T-helper 9 cell (primary cell): ENCODE measurements around the gene ZFPM1.
"Not testable (repeated sequence)": the region's sequence is repeated elsewhere in the genome, so short reads cannot be mapped to it uniquely, and the experiment has no call there.

Source experiments
- DNase-seq: peaks from one replicate; pipeline ENCODE4 v3.0.0-alpha.2; 2020
- total RNA-seq, 2 donors: gene quantifications; one replicate each; lab custom pipeline; 2026; lab: John Stamatoyannopoulos, UW

The ZFPM1 gene
- total RNA-seq: 18.4 to 39.6 reads per million in 2 donors

- no peak for DNase-seq
These were observed at the start of gene ZFPM1 for GRCh38 chr16:88453217-88453531. Gene ZFPM1 (plus strand): TSS chr16:88453280. CDS start chr16:88453639, 359 bp downstream.

- DNase-seq: no peak
These were observed 49.1 kb upstream of the ZFPM1 start for GRCh38 chr16:88403794-88404581.

DNA sequence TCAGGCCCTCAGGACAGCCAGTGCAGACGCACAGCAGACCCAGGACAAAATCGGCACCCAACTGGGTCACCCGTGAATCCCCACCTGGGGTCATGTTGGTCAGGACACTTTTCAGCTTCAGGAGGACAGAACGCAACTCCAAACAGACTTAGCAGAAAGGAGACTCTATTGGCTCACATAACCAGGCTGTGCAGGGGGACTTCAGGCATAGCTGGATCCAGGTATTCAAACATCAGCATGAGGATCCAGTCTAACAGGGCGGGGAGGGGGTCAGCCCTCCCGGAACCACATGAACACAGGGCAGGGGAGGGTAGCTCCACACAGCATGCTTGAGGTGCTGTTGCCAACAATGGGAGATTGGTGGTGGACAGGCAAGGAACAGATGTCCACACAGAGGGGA lies 48.3 kb upstream of the ZFPM1 start:
- no peak for DNase-seq

DNA sequence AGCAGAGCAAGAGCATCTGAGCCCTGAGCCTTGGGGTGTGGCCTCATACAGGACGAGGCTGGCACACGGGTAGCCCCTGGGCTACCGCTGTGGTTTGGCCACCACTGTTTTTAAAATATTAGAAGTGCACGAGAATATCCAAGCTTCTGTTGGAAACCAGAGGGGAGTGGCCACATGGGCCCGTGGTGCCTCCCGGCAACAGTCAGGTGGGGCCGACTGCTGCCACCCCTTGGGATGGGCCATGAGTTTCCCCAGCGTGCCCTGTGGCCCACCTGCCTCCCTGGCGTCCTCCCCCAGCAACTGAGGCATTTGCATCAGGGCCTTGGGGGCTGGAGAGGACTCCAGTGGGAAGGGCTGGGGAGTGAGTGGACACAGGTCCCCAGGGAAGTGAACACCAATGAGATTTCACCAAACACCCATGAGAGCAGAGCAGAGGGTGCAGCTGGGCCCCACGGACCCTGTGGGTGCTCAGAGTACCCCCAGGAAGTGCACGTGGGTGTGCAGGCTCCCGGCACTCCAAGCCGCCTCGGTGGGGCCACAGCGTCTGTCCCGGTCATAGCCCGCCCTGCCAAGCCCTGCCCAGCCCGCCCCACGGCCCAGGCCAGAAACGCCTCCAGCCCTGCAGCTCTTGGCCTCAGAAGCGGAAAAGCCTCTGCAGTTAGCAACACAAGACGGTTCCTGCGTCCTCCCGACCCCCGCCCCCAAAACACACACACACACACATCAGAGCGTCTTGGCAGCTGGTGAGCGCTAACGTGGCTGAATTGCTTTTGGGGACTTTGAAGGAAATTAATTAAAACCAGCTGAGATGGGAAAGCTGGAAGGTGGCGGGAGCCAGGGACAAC lies 47.6 kb upstream of the ZFPM1 start:
- no peak for DNase-seq

GRCh38 chr16:88406096-88407041 lies 46.7 kb upstream of the ZFPM1 start:
- no peak for DNase-seq

DNA sequence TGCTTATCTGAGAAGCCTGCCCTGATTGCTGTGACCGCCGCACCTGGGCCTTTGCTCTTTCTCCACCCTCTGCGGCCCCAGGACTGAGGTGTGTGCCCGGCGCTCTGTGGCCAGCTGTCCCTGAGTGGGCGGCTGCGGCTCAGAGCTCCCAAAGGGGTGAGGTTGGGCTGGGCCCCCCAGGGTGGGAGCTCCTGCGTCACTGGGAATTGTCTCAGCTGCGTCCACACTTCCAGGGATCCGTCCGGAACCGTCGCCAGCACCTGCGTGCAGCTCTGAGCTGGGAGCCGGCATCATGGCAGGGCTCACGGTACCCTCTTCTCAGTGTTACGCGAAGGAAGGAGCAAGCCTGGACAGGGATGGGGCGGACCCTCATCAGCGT lies 46.0 kb upstream of the ZFPM1 start:
- no peak for DNase-seq

GRCh38 chr16:88407807-88408206 lies 45.3 kb upstream of the ZFPM1 start:
- DNase-seq: no peak

GRCh38 chr16:88408561-88409142 lies 44.4 kb upstream of the ZFPM1 start:
- no peak for DNase-seq

- no peak for DNase-seq
These were observed 43.6 kb upstream of the ZFPM1 start for GRCh38 chr16:88409296-88410065.

DNA sequence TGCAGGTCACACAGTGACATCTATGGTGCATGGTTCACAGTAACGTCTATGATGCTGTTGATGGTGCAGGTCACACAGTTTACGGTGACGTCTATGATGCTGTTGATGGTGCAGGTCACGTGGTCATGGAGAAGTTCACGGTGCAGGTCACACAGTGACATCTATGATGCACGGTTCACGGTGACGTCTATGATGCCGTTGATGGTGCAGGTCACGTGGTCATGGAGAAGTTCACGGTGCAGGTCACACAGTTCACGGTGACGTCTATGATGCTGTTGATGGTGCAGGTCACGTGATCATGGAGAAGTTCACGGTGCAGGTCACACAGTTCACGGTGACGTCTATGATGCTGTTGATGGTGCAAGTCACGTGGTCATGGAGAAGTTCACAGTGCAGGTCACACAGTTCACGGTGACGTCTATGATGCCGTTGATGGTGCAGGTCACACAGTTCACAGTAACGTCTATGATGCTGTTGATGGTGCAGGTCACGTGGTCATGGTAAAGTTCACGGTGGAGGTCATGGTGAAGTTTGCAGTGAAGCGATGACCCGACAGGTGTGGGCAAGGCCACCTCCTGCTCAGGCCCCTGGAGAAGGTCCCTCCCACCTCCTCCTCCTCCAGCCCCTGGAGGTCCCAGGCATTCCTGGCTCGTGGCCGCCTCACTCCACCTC lies 42.6 kb upstream of the ZFPM1 start:
- DNase-seq: not testable (repeated sequence)

GRCh38 chr16:88411951-88412576 lies 41.0 kb upstream of the ZFPM1 start:
- no peak for DNase-seq

- no peak for DNase-seq
These were observed 40.3 kb upstream of the ZFPM1 start for GRCh38 chr16:88412766-88413165.

DNA sequence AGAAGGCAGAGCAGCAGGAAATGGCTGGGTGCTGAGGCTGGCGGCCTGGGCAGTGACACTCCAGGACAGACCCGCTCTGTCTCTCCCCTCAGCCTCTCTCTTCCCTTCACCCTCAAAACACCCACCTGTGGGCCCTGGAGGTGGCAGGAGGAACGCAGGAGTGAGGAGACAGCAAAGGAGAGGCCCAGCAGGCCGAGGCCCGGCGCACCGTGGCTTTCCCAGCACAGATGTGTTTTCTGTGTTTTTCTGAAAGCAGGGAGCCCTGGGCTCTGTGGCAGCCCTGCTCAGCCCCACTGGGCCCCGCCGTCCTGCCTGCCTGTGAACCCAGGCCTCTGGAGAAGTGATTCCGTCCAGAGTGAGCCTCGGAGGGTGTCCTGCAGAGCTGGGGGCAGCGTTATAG lies 39.8 kb upstream of the ZFPM1 start:
- no peak for DNase-seq

DNA sequence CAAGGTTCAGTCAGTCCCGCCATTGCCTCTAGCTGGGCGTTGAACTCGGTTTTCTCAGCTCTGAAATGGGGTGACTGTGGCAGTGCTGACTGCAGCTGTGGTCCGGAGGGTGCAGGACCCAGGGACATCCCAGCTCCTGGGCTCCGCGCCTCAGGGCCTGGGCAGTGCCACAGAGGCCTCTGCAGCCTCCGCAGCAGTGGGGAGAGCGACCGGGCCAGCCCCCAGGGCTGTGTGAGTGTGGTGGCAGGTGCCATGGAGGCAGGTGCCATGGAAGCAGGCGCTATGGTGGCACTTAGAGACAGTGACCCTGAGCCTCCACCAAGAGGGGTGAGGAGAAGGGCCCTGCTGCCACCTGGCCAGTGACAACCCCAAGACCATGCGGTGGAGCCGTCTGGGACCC lies 39.4 kb upstream of the ZFPM1 start:
- DNase-seq: no peak

DNA sequence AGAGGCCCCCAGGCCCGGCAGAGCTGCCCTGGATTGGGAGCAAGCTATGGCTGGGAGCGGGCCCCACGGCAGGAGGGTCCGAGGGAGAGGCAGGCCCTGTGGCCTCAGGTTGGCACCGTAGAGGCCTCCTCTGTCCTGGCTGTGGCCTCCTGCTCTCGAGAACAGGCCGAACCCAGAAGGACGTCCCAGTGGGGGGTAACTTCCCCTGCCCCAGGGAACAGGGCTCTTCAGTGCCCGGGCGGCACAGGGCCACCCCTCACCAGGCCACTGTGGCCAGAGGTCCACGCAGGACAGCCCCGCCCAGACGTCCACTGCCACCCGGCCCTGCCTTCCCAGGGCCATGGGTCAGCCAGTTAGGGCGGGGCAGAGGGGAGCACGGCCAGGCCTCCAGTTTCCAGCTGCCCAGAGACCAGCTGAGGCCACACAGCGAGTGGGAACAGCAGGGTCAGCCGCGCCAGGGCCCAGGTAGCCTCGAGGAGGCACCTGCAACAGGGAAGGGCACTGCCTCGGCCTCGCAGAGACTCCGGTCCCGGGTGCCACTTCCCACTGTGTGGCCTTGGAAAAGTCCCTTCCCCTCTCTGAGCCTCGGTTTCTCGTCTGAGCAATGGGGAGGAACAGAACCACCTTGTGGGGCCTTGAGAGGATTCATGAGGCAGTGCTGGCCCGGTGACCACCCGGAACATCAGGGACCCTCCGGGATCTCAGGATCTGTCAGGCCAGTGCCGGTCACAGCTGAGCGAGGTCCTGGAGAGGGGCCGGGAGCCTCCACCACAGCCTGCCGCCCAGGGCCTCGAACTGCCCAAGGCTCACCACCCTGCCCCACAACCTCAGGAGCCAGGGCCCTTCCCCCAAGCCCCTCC lies 38.3 kb upstream of the ZFPM1 start:
- DNase-seq: no peak

GRCh38 chr16:88415381-88415705 lies 37.7 kb upstream of the ZFPM1 start:
- DNase-seq: no peak

- no peak for DNase-seq
These were observed 37.3 kb upstream of the ZFPM1 start for GRCh38 chr16:88415713-88416323.

DNA sequence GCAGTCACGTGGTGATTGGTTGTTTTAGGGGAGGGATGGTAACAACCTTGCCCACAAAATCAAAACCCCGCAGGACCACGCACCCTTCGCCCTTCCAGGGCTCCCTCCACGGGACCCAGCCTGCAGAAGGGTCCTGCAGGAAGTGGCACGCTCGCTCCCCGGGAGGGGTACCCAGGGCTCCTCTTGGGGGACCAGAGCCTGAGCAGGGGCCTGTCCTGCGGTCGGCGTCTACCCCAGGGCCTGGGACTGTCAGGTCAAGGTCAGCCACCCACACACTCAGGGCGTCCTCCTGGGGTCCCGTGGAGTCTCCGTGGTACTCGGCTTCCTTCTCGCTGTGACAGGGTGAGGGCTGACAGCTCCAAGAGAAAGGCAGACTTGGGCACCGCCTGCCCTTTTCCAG lies 36.4 kb upstream of the ZFPM1 start:
- DNase-seq: no peak

GRCh38 chr16:88417684-88418476 lies 35.2 kb upstream of the ZFPM1 start:
- no peak for DNase-seq
